NOMO-1 (cell line): Measurements from ENCODE around the gene NECAP2.
"Not testable (repeated sequence)": the region's sequence is repeated elsewhere in the genome, so short reads cannot be mapped to it uniquely, and the experiment has no call there.

Source experiments
- DNase-seq, 2 experiments: peaks; one replicate each; lab custom pipeline; 2025; ENCODE audit not compliant: unreplicated experiment in 2 of 2; lab: John Stamatoyannopoulos, UW

NECAP2 gene

GRCh38 chr1:16492937-16493336 is 52.4 kb downstream of the NECAP2 start:
- not testable (repeated sequence) for DNase-seq

GRCh38 chr1:16493731-16494130 is 53.2 kb downstream of the NECAP2 start:
- not testable (repeated sequence) for DNase-seq

GRCh38 chr1:16497474-16497904 is 57.0 kb downstream of the NECAP2 start:
- not testable (repeated sequence) for DNase-seq

- not testable (repeated sequence) for DNase-seq
Measured at GRCh38 chr1:16498047-16498446, 57.5 kb downstream of the NECAP2 start.

- peak; percentile 64 to 68 for DNase-seq
Measured at GRCh38 chr1:16498573-16499413, 58.3 kb downstream of the NECAP2 start.

GRCh38 chr1:16500466-16500865 is 59.9 kb downstream of the NECAP2 start:
- peak in 1 of 2 experiments; percentile 13 for DNase-seq

- DNase-seq: not testable (repeated sequence)
Measured at GRCh38 chr1:16500975-16501374, 60.5 kb downstream of the NECAP2 start.

- DNase-seq: not testable (repeated sequence)
Measured at GRCh38 chr1:16501446-16501845, 60.9 kb downstream of the NECAP2 start.

GRCh38 chr1:16503494-16503893 is 63.0 kb downstream of the NECAP2 start:
- no peak for DNase-seq

GRCh38 chr1:16505870-16506269 is 65.3 kb downstream of the NECAP2 start:
- DNase-seq: not testable (repeated sequence)

GRCh38 chr1:16506364-16507136 is 66.0 kb downstream of the NECAP2 start:
- not testable (repeated sequence) for DNase-seq

- not testable (repeated sequence) for DNase-seq
Measured at GRCh38 chr1:16508861-16509445, 68.4 kb downstream of the NECAP2 start.
